HG03039 (cell line): ENCODE results near the gene FADS2.

Experiments
- ATAC-seq: cut with Tn5 transposase; IDR thresholded peaks from one replicate; pipeline ENCODE4 v1.9.1; 2021; ENCODE audit warnings: mild to moderate bottlenecking, moderate library complexity; ENCODE audit not compliant: unreplicated experiment

The FADS2 gene

GRCh38 chr11:61817471-61818202 lies 10.5 kb upstream of the FADS2 start:
- ATAC-seq = no peak

GRCh38 chr11:61820174-61820573 lies 7.9 kb upstream of the FADS2 start:
- ATAC-seq = no peak

- ATAC-seq = peak; percentile 3
Measured at GRCh38 chr11:61826930-61827570, 1.1 kb upstream of the FADS2 start.

GRCh38 chr11:61828379-61828628 lies 204 bp downstream of the FADS2 start:
- ATAC-seq = no peak

GRCh38 chr11:61828629-61829407 lies 718 bp downstream of the FADS2 start:
- no peak for ATAC-seq

- ATAC-seq = no peak
Measured at GRCh38 chr11:61829806-61830205, 1.7 kb downstream of the FADS2 start.

- no peak for ATAC-seq
Measured at GRCh38 chr11:61830237-61831105, 2.4 kb downstream of the FADS2 start.

GRCh38 chr11:61832207-61832606 lies 4.1 kb downstream of the FADS2 start:
- ATAC-seq = no peak

GRCh38 chr11:61832754-61833153 lies 4.7 kb downstream of the FADS2 start:
- ATAC-seq = no peak

- ATAC-seq = no peak
Measured at GRCh38 chr11:61833471-61833870, 5.4 kb downstream of the FADS2 start.

GRCh38 chr11:61833926-61834277 lies 5.8 kb downstream of the FADS2 start:
- no peak for ATAC-seq

- peak; percentile 75 for ATAC-seq
Measured at GRCh38 chr11:61834278-61835048, 6.4 kb downstream of the FADS2 start.

- ATAC-seq = no peak
Measured at GRCh38 chr11:61836193-61836592, 8.1 kb downstream of the FADS2 start.

GRCh38 chr11:61837411-61838005 lies 9.4 kb downstream of the FADS2 start:
- no peak for ATAC-seq

GRCh38 chr11:61838501-61838900 lies 10.4 kb downstream of the FADS2 start:
- no peak for ATAC-seq

- ATAC-seq = no peak
Measured at GRCh38 chr11:61838921-61839320, 10.8 kb downstream of the FADS2 start.

- no peak for ATAC-seq
Measured at GRCh38 chr11:61839742-61840141, 11.6 kb downstream of the FADS2 start.

- no peak for ATAC-seq
Measured at GRCh38 chr11:61840371-61840770, 12.3 kb downstream of the FADS2 start.

- ATAC-seq = no peak
Measured at GRCh38 chr11:61841636-61842527, 13.8 kb downstream of the FADS2 start.
